ENCODE results near the gene TMEM169.

TMEM169 gene

DNA sequence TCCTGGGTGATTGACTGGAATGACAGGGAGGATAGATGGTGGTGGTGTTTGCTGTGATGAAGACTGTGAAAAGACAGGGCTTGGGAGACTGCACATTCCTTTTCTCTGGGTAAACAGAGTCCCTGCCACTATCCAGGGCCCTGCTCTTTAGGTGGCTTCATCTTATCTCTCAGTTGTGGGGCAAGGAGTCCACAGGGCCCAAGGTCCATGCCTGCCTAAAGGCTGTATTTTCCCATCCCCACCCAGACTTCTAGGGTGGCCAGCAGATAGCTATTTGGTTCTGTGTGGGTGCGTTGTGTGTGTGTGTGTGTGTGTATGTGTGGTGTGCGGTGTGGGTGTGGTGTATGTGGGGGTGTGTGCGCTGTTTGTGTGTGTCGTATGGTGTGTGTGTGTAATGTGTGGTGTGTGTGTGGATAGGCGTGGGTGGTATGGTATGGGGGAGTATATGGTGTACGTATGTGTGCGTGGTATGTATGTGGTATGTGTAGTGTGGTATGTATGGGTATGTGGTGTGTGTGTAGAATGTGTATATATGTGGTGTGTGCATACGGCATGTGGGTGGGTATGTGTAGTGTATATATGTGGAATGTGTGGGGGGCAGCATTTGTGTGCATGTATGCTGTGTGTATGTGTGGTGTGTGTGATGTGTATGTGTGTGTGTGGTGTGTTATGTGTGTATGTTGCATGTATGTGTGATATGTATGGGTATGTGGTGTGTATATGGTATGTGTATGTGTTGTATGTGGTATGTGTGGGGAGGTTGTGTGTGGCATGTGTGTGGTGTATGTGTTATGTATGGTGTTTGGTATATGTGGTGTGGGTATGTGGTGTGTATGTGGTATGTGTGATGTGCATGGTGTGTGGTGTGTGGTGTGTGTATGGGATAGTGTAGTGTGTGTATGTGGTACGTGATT, 17.0 kb downstream of the TMEM169 start:
- Histone ChIP-seq H3K27me3 (ENCODE audit: insufficient read depth, poor library complexity, severe bottlenecking) (no peaks in the 10 kb centered on the region), H3K4me3 (replicated peaks; ENCODE audit: insufficient read depth, low read length) (no peak overlapping the region), H3K27ac (replicated peaks) (no peak overlapping the region)
- no peak for DNase-seq (ENCODE audit: low read depth in 1 of 2, low spot score in 1 of 2)
- TF ChIP-seq SPI1 (IDR thresholded peaks at IDR 0.05; ENCODE audit: borderline replicate concordance, low read depth) (no peak), GABPA (IDR thresholded peaks at IDR 0.05; ENCODE audit: low read depth) (no peak), POLR2AphosphoS5 (IDR thresholded peaks at IDR 0.05; ENCODE audit: low read depth) (no peak)
- TF ChIP-seq, protein P1, sequence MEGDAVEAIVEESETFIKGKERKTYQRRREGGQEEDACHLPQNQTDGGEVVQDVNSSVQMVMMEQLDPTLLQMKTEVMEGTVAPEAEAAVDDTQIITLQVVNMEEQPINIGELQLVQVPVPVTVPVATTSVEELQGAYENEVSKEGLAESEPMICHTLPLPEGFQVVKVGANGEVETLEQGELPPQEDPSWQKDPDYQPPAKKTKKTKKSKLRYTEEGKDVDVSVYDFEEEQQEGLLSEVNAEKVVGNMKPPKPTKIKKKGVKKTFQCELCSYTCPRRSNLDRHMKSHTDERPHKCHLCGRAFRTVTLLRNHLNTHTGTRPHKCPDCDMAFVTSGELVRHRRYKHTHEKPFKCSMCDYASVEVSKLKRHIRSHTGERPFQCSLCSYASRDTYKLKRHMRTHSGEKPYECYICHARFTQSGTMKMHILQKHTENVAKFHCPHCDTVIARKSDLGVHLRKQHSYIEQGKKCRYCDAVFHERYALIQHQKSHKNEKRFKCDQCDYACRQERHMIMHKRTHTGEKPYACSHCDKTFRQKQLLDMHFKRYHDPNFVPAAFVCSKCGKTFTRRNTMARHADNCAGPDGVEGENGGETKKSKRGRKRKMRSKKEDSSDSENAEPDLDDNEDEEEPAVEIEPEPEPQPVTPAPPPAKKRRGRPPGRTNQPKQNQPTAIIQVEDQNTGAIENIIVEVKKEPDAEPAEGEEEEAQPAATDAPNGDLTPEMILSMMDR (IDR thresholded peaks at IDR 0.05; ENCODE audit: insufficient read depth, low read length) = no peak

DNA sequence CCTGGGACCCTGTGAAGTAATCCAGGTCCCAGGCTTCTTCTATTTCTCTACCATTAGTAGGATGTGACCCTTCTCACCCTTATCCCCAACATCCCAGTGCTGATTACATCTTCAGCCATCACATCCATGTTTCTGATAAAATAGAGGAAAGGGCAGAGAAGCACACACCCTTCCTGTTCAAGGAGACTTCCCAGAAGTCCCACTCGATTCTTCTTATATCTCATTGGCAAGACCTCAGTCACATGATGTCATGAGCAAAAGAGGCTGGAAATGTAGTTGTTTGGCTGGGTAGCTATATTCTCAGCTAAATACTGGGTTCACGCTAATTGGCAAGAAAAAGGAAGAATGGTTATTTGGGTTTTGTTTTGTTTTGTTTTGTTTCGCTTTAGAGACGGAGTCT, 19.4 kb downstream of the TMEM169 start:
- no peaks in the 10 kb centered on the region for H3K27me3 ChIP-seq (ENCODE audit: insufficient read depth, poor library complexity, severe bottlenecking)
- no peak overlapping the region for H3K27ac ChIP-seq (replicated peaks)
- no peak overlapping the region for H3K4me3 ChIP-seq (replicated peaks; ENCODE audit: insufficient read depth, low read length)
- TF ChIP-seq, protein P1 (IDR thresholded peaks at IDR 0.05; ENCODE audit: insufficient read depth, low read length) = no peak
- TF ChIP-seq POLR2AphosphoS5 (IDR thresholded peaks at IDR 0.05; ENCODE audit: low read depth) (no peak), GABPA (IDR thresholded peaks at IDR 0.05; ENCODE audit: low read depth) (no peak), SPI1 (IDR thresholded peaks at IDR 0.05; ENCODE audit: borderline replicate concordance, low read depth) (no peak)
- TF ChIP-seq, protein P2, sequence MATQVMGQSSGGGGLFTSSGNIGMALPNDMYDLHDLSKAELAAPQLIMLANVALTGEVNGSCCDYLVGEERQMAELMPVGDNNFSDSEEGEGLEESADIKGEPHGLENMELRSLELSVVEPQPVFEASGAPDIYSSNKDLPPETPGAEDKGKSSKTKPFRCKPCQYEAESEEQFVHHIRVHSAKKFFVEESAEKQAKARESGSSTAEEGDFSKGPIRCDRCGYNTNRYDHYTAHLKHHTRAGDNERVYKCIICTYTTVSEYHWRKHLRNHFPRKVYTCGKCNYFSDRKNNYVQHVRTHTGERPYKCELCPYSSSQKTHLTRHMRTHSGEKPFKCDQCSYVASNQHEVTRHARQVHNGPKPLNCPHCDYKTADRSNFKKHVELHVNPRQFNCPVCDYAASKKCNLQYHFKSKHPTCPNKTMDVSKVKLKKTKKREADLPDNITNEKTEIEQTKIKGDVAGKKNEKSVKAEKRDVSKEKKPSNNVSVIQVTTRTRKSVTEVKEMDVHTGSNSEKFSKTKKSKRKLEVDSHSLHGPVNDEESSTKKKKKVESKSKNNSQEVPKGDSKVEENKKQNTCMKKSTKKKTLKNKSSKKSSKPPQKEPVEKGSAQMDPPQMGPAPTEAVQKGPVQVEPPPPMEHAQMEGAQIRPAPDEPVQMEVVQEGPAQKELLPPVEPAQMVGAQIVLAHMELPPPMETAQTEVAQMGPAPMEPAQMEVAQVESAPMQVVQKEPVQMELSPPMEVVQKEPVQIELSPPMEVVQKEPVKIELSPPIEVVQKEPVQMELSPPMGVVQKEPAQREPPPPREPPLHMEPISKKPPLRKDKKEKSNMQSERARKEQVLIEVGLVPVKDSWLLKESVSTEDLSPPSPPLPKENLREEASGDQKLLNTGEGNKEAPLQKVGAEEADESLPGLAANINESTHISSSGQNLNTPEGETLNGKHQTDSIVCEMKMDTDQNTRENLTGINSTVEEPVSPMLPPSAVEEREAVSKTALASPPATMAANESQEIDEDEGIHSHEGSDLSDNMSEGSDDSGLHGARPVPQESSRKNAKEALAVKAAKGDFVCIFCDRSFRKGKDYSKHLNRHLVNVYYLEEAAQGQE (IDR thresholded peaks at IDR 0.05; ENCODE audit: insufficient replicate concordance, low read depth) = no peak
- no peak for DNase-seq (ENCODE audit: low read depth in 1 of 2, low spot score in 1 of 2)

DNA sequence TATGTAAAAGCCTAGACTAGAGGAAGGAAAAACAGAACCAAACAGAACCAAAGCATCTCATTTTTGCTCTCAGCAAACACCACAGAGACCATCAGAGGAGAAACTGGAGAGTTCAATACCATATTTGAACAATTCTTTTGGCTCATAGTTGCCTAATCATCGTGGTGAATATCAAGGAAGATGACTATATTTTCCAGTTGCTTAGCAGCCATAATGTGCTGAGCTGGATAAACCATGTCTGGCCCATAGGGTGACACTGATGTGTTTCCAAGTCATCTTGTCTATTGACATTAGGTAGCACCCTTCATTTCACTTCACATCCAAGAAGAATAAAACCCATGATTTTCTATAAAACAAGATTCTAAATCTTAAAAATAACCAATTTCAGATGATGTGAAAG, 21.5 kb downstream of the TMEM169 start:
- Histone ChIP-seq H3K27ac (replicated peaks) (no peak overlapping the region), H3K4me3 (replicated peaks; ENCODE audit: insufficient read depth, low read length) (no peak overlapping the region), H3K27me3 (ENCODE audit: insufficient read depth, poor library complexity, severe bottlenecking) (no peaks in the 10 kb centered on the region)
- no peak for TF ChIP-seq SPI1 (IDR thresholded peaks at IDR 0.05; ENCODE audit: borderline replicate concordance, low read depth)
- TF ChIP-seq GABPA (IDR thresholded peaks at IDR 0.05; ENCODE audit: low read depth) = no peak
- no peak for TF ChIP-seq POLR2AphosphoS5 (IDR thresholded peaks at IDR 0.05; ENCODE audit: low read depth)
- TF ChIP-seq, protein P2 (IDR thresholded peaks at IDR 0.05; ENCODE audit: insufficient replicate concordance, low read depth) = no peak
- TF ChIP-seq, protein P1 (IDR thresholded peaks at IDR 0.05; ENCODE audit: insufficient read depth, low read length) = no peak
- no peak for DNase-seq (ENCODE audit: low read depth in 1 of 2, low spot score in 1 of 2)

Data from HL-60 (cell line).